H1 (cell line): ENCODE results near the gene POLE4. TPM values are rescaled to one million over a fixed set of nuclear protein-coding genes. Genes with fewer than 3 reads are reported as not detected.

Source experiments
- CHD7 ChIP-seq: fragments of 300-600 bp; sonication (generic); IDR thresholded peaks from 2 replicates; pipeline ENCODE4 v1.7.1; 2012; ENCODE audit warnings: low read length, moderate library complexity, mild to moderate bottlenecking, inconsistent platforms; ENCODE audit not compliant: insufficient replicate concordance
- E2F6 ChIP-seq: IDR thresholded peaks from 2 replicates; pipeline ENCODE4 v1.6.1; 2012; ENCODE audit warnings: inconsistent platforms
- GABPA ChIP-seq: IDR thresholded peaks from 2 replicates; pipeline ENCODE4 v1.6.1; 2011; ENCODE audit warnings: mild to moderate bottlenecking, low read length, moderate library complexity, borderline replicate concordance; ENCODE audit not compliant: insufficient read depth
- HDAC2 ChIP-seq, 2 experiments: fragments of 300-600 bp in 1 of 2; sonication (generic) in 1 of 2; IDR thresholded peaks; 2 replicates each; pipeline ENCODE4 v1.6.1; 2011 to 2012; ENCODE audit warnings: low read depth in 2 of 2, low read length in 2 of 2, mild to moderate bottlenecking in 2 of 2, moderate library complexity in 2 of 2, borderline replicate concordance in 1 of 2, inconsistent platforms in 1 of 2
- KDM4A ChIP-seq: IDR thresholded peaks from one replicate; pipeline ENCODE4 v1.7.1; 2012; ENCODE audit warnings: low read depth, mild to moderate bottlenecking, moderate library complexity, low read length, inconsistent platforms; ENCODE audit not compliant: severe bottlenecking
- NANOG ChIP-seq: IDR thresholded peaks from 2 replicates; pipeline ENCODE4 v1.6.1; 2011; ENCODE audit warnings: low read length, low read depth, mild to moderate bottlenecking, inconsistent platforms; ENCODE audit not compliant: insufficient read depth, poor library complexity, severe bottlenecking
- RAD21 ChIP-seq, 2 experiments: IDR thresholded peaks in 1 of 2; conservative IDR thresholded peaks in 1 of 2; 2 replicates each; pipeline ENCODE4 v1.6.1; 2011; ENCODE audit warnings: low read depth in 2 of 2, low read length in 2 of 2, improper control_type of control experiment in 1 of 2, inconsistent platforms in 1 of 2, mild to moderate bottlenecking in 1 of 2, moderate library complexity in 1 of 2
- SAP30 ChIP-seq: fragments of 300-600 bp; sonication (generic); IDR thresholded peaks from 2 replicates; pipeline ENCODE4 v1.7.1; 2012; ENCODE audit warnings: low read length, moderate library complexity, mild to moderate bottlenecking, inconsistent platforms; ENCODE audit not compliant: insufficient read depth, insufficient replicate concordance
- TAF7 ChIP-seq: optimal IDR thresholded peaks from 2 replicates; pipeline ENCODE3; 2011; ENCODE audit warnings: low read depth, mild to moderate bottlenecking, inconsistent platforms, low read length, moderate library complexity, borderline replicate concordance
- polyA plus RNA-seq, 7 experiments: library from polyadenylated mRNA; depleted of rRNA in 3 of 7; stranded (reverse) in 5 of 7; unstranded in 2 of 7; fragments of >200 nt in 5 of 7; fragments of 200-250 nt in 2 of 7; gene quantifications; 1 replicate in 5 of 7; 2 replicates in 1 of 7; 4 replicates in 1 of 7; pipeline versions ENCODE4 v1.2.1 to v1.2.3, GENCODE V29; 2011 to 2013; ENCODE audit warnings: missing spikeins in 2 of 7, mixed read lengths in 2 of 7
- total RNA-seq: library from RNA; stranded (reverse); fragmentation: NEBNext Ultra II Directional; extraction: Animal tissue kit (Norgen Biotek cat#: 25700); gene quantifications from 2 replicates; pipeline ENCODE4 v1.2.1, GENCODE V29; 2021

POLE4 gene
- total and polyA plus RNA-seq, 2 of the 8 experiments (the other 6 are each of a cell fraction or from before 2014, with no cell fraction given), result 16.7 to 44.7 TPM

GRCh38 chr2:75007061-75007460, 48.6 kb downstream of the POLE4 start (continued):
- TF ChIP-seq CHD7, result no peak
- no peak for TF ChIP-seq NANOG
- TF ChIP-seq HDAC2 (IDR thresholded peaks at IDR 0.05; ENCODE audit: borderline replicate concordance in 1 of 2, low read depth in 2 of 2, low read length in 2 of 2), result no peak
- TF ChIP-seq E2F6, result no peak
- TF ChIP-seq KDM4A, result no peak
- no peak for TF ChIP-seq GABPA
- no peak for TF ChIP-seq SAP30
- no peak for TF ChIP-seq TAF7
- TF ChIP-seq RAD21 (IDR thresholded peaks at IDR 0.05 in 1 of 2, conservative IDR thresholded peaks at IDR 0.05 in 1 of 2; ENCODE audit: low read depth in 2 of 2, low read length in 2 of 2), result no peak
